BE2C (cell line): Measurements from ENCODE around the gene WARS2.

ENCODE experiments used
- DNase-seq: peaks from one replicate; pipeline ENCODE4 v3.0.0-alpha.2; 2020
- H3K27me3 ChIP-seq: fragments of 250-450 bp; sonication (Bioruptor Pico); 2 replicates; pipeline ENCODE4 v1.5.1; 2020; ENCODE audit warnings: mild to moderate bottlenecking
- H3K36me3 ChIP-seq: fragments of 250-450 bp; sonication (Bioruptor Pico); 2 replicates; pipeline ENCODE4 v1.5.1; 2020; ENCODE audit warnings: mild to moderate bottlenecking
- H3K4me1 ChIP-seq: fragments of 250-450 bp; sonication (Bioruptor Pico); 2 replicates; pipeline ENCODE4 v1.5.1; 2020
- H3K4me3 ChIP-seq: 2 replicates; pipeline ENCODE4 v1.5.1; 2011; ENCODE audit warnings: low read depth, low read length
- H3K9me3 ChIP-seq: fragments of 250-450 bp; sonication (Bioruptor Pico); 2 replicates; pipeline ENCODE4 v1.5.1; 2020
- CTCF ChIP-seq: IDR thresholded peaks from 2 replicates; pipeline ENCODE4 v1.5.1; 2012; ENCODE audit warnings: mild to moderate bottlenecking, low read depth, low read length

The WARS2 gene

GRCh38 chr1:118985640-118986554, 154.6 kb downstream of the WARS2 start:
- no peak for TF ChIP-seq CTCF
- no peak overlapping the region for H3K4me3 ChIP-seq
- H3K36me3 ChIP-seq, result no peaks in the 10 kb centered on the region
- DNase-seq, result no peak
- no peaks in the 10 kb centered on the region for H3K9me3 ChIP-seq
- peaks cover 95% of the 10 kb centered on the region for H3K27me3 ChIP-seq
- no peaks in the 10 kb centered on the region for H3K4me1 ChIP-seq

GRCh38 chr1:118984722-118985639, 155.5 kb downstream of the WARS2 start:
- Histone ChIP-seq H3K4me1 (no peaks in the 10 kb centered on the region), H3K9me3 (no peaks in the 10 kb centered on the region), H3K27me3 (peaks cover 94% of the 10 kb centered on the region), H3K36me3 (no peaks in the 10 kb centered on the region), H3K4me3 (no peak overlapping the region)
- no peak for DNase-seq
- TF ChIP-seq CTCF, result no peak

GRCh38 chr1:118984086-118984721, 156.2 kb downstream of the WARS2 start:
- no peak overlapping the region for H3K4me3 ChIP-seq
- H3K9me3 ChIP-seq, result no peaks in the 10 kb centered on the region
- H3K36me3 ChIP-seq, result no peaks in the 10 kb centered on the region
- TF ChIP-seq CTCF, result no peak
- H3K27me3 ChIP-seq, result peaks cover 94% of the 10 kb centered on the region
- DNase-seq, result no peak
- no peaks in the 10 kb centered on the region for H3K4me1 ChIP-seq

- H3K27me3 ChIP-seq, result peaks cover 94% of the 10 kb centered on the region
- TF ChIP-seq CTCF, result no peak
- H3K4me1 ChIP-seq, result no peaks in the 10 kb centered on the region
- no peaks in the 10 kb centered on the region for H3K36me3 ChIP-seq
- DNase-seq, result no peak
- no peak overlapping the region for H3K4me3 ChIP-seq
- H3K9me3 ChIP-seq, result no peaks in the 10 kb centered on the region
These were observed 156.9 kb downstream of the WARS2 start for GRCh38 chr1:118983558-118984041.

- DNase-seq, result no peak
- peaks cover 93% of the 10 kb centered on the region for H3K27me3 ChIP-seq
These were observed 157.5 kb downstream of the WARS2 start for GRCh38 chr1:118982821-118983557.

More at GRCh38 chr1:118982821-118983557, 157.5 kb downstream of the WARS2 start:
- H3K4me1 ChIP-seq, result no peaks in the 10 kb centered on the region
- no peaks in the 10 kb centered on the region for H3K36me3 ChIP-seq
- TF ChIP-seq CTCF, result no peak
- no peaks in the 10 kb centered on the region for H3K9me3 ChIP-seq
- no peak overlapping the region for H3K4me3 ChIP-seq
